Naive B cell (primary cell): Measurements from ENCODE around the gene SYNPR. TPM values are rescaled to one million over a fixed set of nuclear protein-coding genes. Genes with fewer than 3 reads are reported as not detected.

Experiments used
- ATAC-seq, 2 donors: fragments of 150-1000 bp; cut with Tn5 transposase; 2 replicates each; pipeline ENCODE4 v1.10.0; 2021; ENCODE audit warnings: low read depth in 2 of 2, mild to moderate bottlenecking in 2 of 2, moderate library complexity in 2 of 2
- DNase-seq: peaks from one replicate; pipeline ENCODE4 v3.0.0; 2022
- H3K27ac Mint-ChIP-seq, 6 donors: one replicate each; pipeline ENCODE4 v1.8.0; 2020 to 2022; ENCODE audit warnings: mild to moderate bottlenecking in 6 of 6, mixed read lengths in 6 of 6, moderate library complexity in 5 of 6, inconsistent platforms in 2 of 6
- H3K27me3 Mint-ChIP-seq, 3 donors: one replicate each; pipeline ENCODE4 v1.8.0; 2021 to 2022; ENCODE audit warnings: mixed read lengths in 3 of 3, mild to moderate bottlenecking in 1 of 3
- H3K36me3 Mint-ChIP-seq, 2 donors: one replicate each; pipeline ENCODE4 v1.8.0; 2020 to 2022; ENCODE audit warnings: mixed read lengths in 2 of 2, inconsistent platforms in 1 of 2, mild to moderate bottlenecking in 1 of 2
- H3K4me1 Mint-ChIP-seq, 3 donors: one replicate each; pipeline ENCODE4 v1.8.0; 2020 to 2022; ENCODE audit warnings: mixed read lengths in 3 of 3, inconsistent platforms in 1 of 3, mild to moderate bottlenecking in 1 of 3, moderate library complexity in 1 of 3
- H3K4me3 Mint-ChIP-seq, 8 donors: one replicate each; pipeline ENCODE4 v1.8.0; 2020 to 2022; ENCODE audit warnings: mild to moderate bottlenecking in 8 of 8, mixed read lengths in 8 of 8, moderate library complexity in 8 of 8, inconsistent platforms in 2 of 8
- H3K9me3 Mint-ChIP-seq, 7 donors: one replicate each; pipeline ENCODE4 v1.8.0; 2020 to 2022; ENCODE audit warnings: mixed read lengths in 7 of 7, mild to moderate bottlenecking in 5 of 7, inconsistent platforms in 2 of 7, moderate library complexity in 1 of 7
- polyA plus RNA-seq, 6 donors: library from polyadenylated mRNA; unstranded; fragments of 300-500 nt; fragmentation: Illumina TruSeq; gene quantifications; one replicate each; pipeline ENCODE4 v1.2.3, GENCODE V29; 2021; ENCODE audit warnings: low read depth in 6 of 6

The SYNPR gene
- polyA plus RNA-seq, 6 donors from 2014 or later, result not detected

- H3K27me3 Mint-ChIP-seq, result no peaks in the 10 kb centered on the region
- DNase-seq (no peak), ATAC-seq (no peak)
- no peak overlapping the region for H3K4me3 Mint-ChIP-seq
- no peak overlapping the region for H3K27ac Mint-ChIP-seq
- H3K9me3 Mint-ChIP-seq, result peaks cover 0 to 8% (median 1%) of the 10 kb centered on the region in 7 donors
- H3K4me1 Mint-ChIP-seq, result no peaks in the 10 kb centered on the region
- no peaks in the 10 kb centered on the region for H3K36me3 Mint-ChIP-seq
Measured at GRCh38 chr3:63654211-63654610, 376.1 kb downstream of the SYNPR start.

DNA sequence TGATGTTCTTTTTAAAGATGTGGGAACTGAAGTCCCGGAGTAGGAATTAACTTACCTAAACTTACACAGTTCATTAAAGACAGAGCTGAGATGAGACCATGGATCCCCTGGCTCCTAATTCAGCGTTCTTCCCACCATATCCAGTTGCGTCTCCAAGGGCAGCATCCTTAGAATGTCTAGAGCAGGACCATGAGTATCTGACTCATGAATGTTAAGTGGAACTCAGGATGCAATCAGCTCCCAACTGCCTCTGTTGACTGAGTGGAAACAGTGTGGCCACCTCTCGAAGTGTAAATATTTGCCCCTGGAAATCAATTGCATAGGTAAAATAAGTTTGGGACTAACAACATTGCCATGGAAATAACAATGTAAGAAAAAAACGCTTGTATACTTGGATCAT is 376.8 kb downstream of the SYNPR start:
- no peak for DNase-seq
- Mint-ChIP-seq H3K4me1 (no peaks in the 10 kb centered on the region), H3K9me3 (peaks cover 0 to 8% (median 1%) of the 10 kb centered on the region in 7 donors), H3K36me3 (no peaks in the 10 kb centered on the region), H3K4me3 (no peak overlapping the region), H3K27ac (no peak overlapping the region), H3K27me3 (no peaks in the 10 kb centered on the region)
- ATAC-seq, result no peak

DNA sequence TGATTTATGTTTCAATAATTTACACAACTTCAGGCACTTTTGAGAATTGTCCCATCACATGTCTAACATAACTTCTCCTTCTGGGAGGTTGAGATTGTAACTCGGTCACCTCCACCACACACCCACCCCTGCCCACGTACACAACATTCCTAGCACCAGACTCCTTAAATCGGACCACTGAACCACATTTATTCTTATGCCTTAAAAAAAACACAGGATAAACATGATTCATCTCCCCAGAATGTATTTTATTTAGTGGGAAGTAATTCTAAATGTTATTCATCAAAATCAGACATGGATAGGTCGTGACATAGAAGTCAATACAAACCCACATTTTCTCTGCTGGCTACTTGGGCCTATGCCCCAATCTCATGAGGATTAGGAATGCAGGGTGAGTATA is 377.4 kb downstream of the SYNPR start:
- H3K27ac Mint-ChIP-seq, result no peak overlapping the region
- H3K9me3 Mint-ChIP-seq, result peaks cover 0 to 8% (median under 1%) of the 10 kb centered on the region in 7 donors
- ATAC-seq (no peak), DNase-seq (no peak)
- no peaks in the 10 kb centered on the region for H3K36me3 Mint-ChIP-seq
- no peak overlapping the region for H3K4me3 Mint-ChIP-seq
- no peaks in the 10 kb centered on the region for H3K4me1 Mint-ChIP-seq
- no peaks in the 10 kb centered on the region for H3K27me3 Mint-ChIP-seq

GRCh38 chr3:63656786-63657185 is 378.7 kb downstream of the SYNPR start:
- no peak overlapping the region for H3K4me3 Mint-ChIP-seq
- H3K4me1 Mint-ChIP-seq, result no peaks in the 10 kb centered on the region
- no peaks in the 10 kb centered on the region for H3K36me3 Mint-ChIP-seq
- H3K9me3 Mint-ChIP-seq, result peaks cover 0 to 8% (median 0%) of the 10 kb centered on the region in 7 donors
- no peaks in the 10 kb centered on the region for H3K27me3 Mint-ChIP-seq
- ATAC-seq (no peak), DNase-seq (no peak)
- no peak overlapping the region for H3K27ac Mint-ChIP-seq

GRCh38 chr3:63661242-63661641 is 383.1 kb downstream of the SYNPR start:
- H3K4me3 Mint-ChIP-seq, result no peak overlapping the region
- H3K4me1 Mint-ChIP-seq, result no peaks in the 10 kb centered on the region
- H3K27me3 Mint-ChIP-seq, result no peaks in the 10 kb centered on the region
- H3K27ac Mint-ChIP-seq, result no peak overlapping the region
- H3K36me3 Mint-ChIP-seq, result no peaks in the 10 kb centered on the region
- ATAC-seq, result no peak
- DNase-seq, result no peak
- H3K9me3 Mint-ChIP-seq, result peaks cover 0 to 5% (median 0%) of the 10 kb centered on the region in 7 donors

- no peak for DNase-seq
- Mint-ChIP-seq H3K27ac (no peak overlapping the region), H3K27me3 (no peaks in the 10 kb centered on the region), H3K4me1 (no peaks in the 10 kb centered on the region), H3K36me3 (no peaks in the 10 kb centered on the region), H3K4me3 (no peak overlapping the region), H3K9me3 (peaks cover 0 to 9% (median 2%) of the 10 kb centered on the region in 7 donors)
- no peak for ATAC-seq
Measured at GRCh38 chr3:63662011-63662410, 383.9 kb downstream of the SYNPR start.

GRCh38 chr3:63662500-63662899 is 384.4 kb downstream of the SYNPR start:
- Mint-ChIP-seq H3K27ac (no peak overlapping the region), H3K27me3 (no peaks in the 10 kb centered on the region), H3K4me1 (no peaks in the 10 kb centered on the region), H3K9me3 (peaks cover 0 to 9% (median 2%) of the 10 kb centered on the region in 7 donors), H3K4me3 (no peak overlapping the region), H3K36me3 (no peaks in the 10 kb centered on the region)
- no peak for ATAC-seq
- no peak for DNase-seq
